ENCODE data around the gene GNG14. TPM values are rescaled to one million over a fixed set of nuclear protein-coding genes. Genes with fewer than 3 reads are reported as not detected.

GNG14 gene
- total and polyA plus RNA-seq, 12 donors: not detected

- WGBS, 2 donors: 86 to 88% methylated on average over 10 of the region's 10 CpGs
Observed at GRCh38 chr19:12672744-12673143, 15.1 kb upstream of the GNG14 start.

GRCh38 chr19:12675399-12675798, 12.4 kb upstream of the GNG14 start:
- Histone ChIP-seq H3K4me3 (no peak overlapping the region), H3K27ac (no peak overlapping the region), H3K27me3 (no peaks in the 10 kb centered on the region), H3K4me1 (peaks cover 2 to 29% (median 12%) of the 10 kb centered on the region in 9 donors), H3K36me3 (peaks cover 0 to 93% (median 65%) of the 10 kb centered on the region in 9 donors), H3K9me3 (no peaks in the 10 kb centered on the region)
- TF ChIP-seq CTCF (IDR thresholded peaks at IDR 0.05): no peak
- intact Hi-C loops (cut with DNase I): loop anchor here in 5 of 10 donors (5.0 to 10.0 kb wide), 5 partner anchors 111 to 471 kb away; partner anchors contain the start of gene JUNB (in 2 of the 5)
- no peak for DNase-seq
- ATAC-seq: peak in 1 of 8 donors; percentile 7
- 92 to 93% methylated on average over 10 of the region's 10 CpGs for WGBS, 2 donors

More at GRCh38 chr19:12672744-12673143, 15.1 kb upstream of the GNG14 start:
- H3K36me3 ChIP-seq: peaks cover 0 to 73% (median 45%) of the 10 kb centered on the region in 9 donors
- TF ChIP-seq CTCF (IDR thresholded peaks at IDR 0.05): no peak
- intact Hi-C loops (cut with DNase I): loop anchor here in 6 of 10 donors (2.0 to 10.0 kb wide), 5 partner anchors 32 to 468 kb away; partner anchors contain the start of gene JUNB (in 2 of the 6)
- H3K4me3 ChIP-seq: no peak overlapping the region
- H3K4me1 ChIP-seq: peaks cover 9 to 38% (median 25%) of the 10 kb centered on the region in 9 donors
- no peaks in the 10 kb centered on the region for H3K9me3 ChIP-seq
- H3K27me3 ChIP-seq: no peaks in the 10 kb centered on the region
- no peak overlapping the region for H3K27ac ChIP-seq
- DNase-seq: no peak
- ATAC-seq: no peak

- Histone ChIP-seq H3K27me3 (no peaks in the 10 kb centered on the region), H3K4me3 (no peak overlapping the region), H3K36me3 (peaks cover 0 to 91% (median 65%) of the 10 kb centered on the region in 9 donors), H3K27ac (no peak overlapping the region), H3K9me3 (no peaks in the 10 kb centered on the region), H3K4me1 (peaks cover 0 to 29% (median 13%) of the 10 kb centered on the region in 9 donors)
- WGBS, 2 donors: 90% methylated on average over 15 of the region's 15 CpGs
- ATAC-seq (peak in 1 of 8 donors; percentile 9), DNase-seq (no peak)
- intact Hi-C loops (cut with DNase I): loop anchor here in 6 of 10 donors (2.0 to 10.0 kb wide), 6 partner anchors 111 to 471 kb away; partner anchors contain the start of gene JUNB (in 2 of the 6)
- no peak for TF ChIP-seq CTCF (IDR thresholded peaks at IDR 0.05)
Observed at GRCh38 chr19:12675940-12676339, 11.9 kb upstream of the GNG14 start.

GRCh38 chr19:12676384-12676792, 11.4 kb upstream of the GNG14 start:
- DNase-seq (peak; percentile 83), ATAC-seq (peak; percentile 13 to 55 (median 38))
- no peak overlapping the region for H3K4me3 ChIP-seq
- H3K4me1 ChIP-seq: peaks cover 0 to 28% (median 13%) of the 10 kb centered on the region in 9 donors
- peak; percentile 56 to 89 (median 83) for TF ChIP-seq CTCF (IDR thresholded peaks at IDR 0.05)
- peaks cover 0 to 89% (median 65%) of the 10 kb centered on the region in 9 donors for H3K36me3 ChIP-seq
- H3K9me3 ChIP-seq: no peaks in the 10 kb centered on the region
- 15 to 21% methylated on average over 4 of the region's 4 CpGs for WGBS, 2 donors
- H3K27me3 ChIP-seq: no peaks in the 10 kb centered on the region
- intact Hi-C loops (cut with DNase I): loop anchor here in 6 of 10 donors (2.0 to 10.0 kb wide), 6 partner anchors 112 to 472 kb away; partner anchors contain the start of gene JUNB (in 2 of the 6)
- no peak overlapping the region for H3K27ac ChIP-seq
